COLO829 (cell line): ENCODE measurements around the gene GNG7.
A peak's percentile ranks its signal among the peaks of the same experiment; 100 is the strongest.
"Not testable (repeated sequence)": the region's sequence is repeated elsewhere in the genome, so short reads cannot be mapped to it uniquely, and the experiment has no call there.

Experiments used
- DNase-seq: peaks from one replicate; pipeline ENCODE4 v3.0.0; 2012; ENCODE audit warnings: low spot score

Gene GNG7

DNA sequence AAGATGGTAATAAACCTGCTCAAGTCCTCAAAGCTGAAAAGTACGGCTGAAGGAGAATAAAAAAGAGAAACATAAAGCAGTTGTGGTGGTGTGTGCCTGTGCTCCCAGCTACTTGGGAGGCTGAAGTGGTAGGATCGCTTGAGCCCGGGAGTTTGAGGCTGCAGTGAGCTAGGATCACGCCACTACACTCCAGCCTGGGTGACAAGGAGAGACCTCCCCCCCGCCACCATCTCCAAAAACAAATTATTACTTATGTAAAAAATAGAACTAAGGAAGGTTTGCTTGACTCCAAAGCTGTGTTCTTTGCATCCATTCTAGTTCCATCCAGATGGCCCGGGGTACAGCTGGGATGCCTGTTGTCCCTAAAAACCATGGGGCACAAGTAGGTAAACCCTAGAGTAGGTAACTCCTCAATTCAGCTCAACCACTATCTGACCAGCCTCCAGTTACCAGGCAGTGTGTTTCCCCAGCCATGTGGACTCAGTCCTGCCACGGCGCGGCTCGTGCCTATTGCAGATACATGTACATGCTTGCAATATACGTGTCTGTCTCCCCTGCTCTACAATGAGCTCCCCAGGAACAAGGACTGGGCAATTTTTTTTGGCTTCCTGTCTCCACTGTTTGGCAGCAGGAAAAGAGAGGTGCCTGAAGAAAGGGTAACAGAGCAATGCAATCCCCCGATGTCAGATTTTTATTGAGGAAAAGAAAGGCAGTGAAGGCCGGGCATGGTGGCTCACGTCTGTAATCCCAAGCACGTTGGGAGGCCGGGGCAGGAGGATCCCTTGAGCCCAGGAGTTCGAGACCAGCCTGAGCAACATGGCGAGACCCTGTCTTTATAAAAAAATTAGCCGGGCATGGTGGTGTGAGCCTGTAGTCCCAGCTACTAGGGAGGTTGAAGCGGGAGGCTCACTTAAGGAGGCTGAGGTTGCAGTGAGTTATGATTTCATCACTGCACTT lies 101.3 kb downstream of the GNG7 start:
- DNase-seq: no peak

DNA sequence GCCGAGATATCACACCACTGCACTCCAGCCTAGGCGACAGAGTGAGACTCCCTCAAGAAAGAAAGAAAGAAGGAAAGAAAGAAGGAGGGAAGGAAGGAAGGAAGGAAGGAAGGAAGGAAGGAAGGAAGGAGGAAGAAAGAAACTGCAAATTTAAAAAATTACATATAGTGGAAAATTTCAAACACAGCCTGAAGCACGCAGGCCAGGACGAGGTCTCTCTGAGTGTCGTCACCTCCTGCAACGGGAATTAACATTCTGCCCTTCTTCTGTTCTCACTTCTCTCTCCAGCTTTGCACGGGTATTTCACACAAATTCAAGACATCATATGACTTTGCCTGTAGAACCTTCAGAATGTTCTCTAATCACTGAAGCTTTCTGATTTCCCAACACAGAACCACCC lies 108.2 kb downstream of the GNG7 start:
- no peak for DNase-seq

GRCh38 chr19:2592824-2593223 lies 109.7 kb downstream of the GNG7 start:
- DNase-seq: no peak

- no peak for DNase-seq
Observed at GRCh38 chr19:2591537-2592291, 110.8 kb downstream of the GNG7 start.

DNA sequence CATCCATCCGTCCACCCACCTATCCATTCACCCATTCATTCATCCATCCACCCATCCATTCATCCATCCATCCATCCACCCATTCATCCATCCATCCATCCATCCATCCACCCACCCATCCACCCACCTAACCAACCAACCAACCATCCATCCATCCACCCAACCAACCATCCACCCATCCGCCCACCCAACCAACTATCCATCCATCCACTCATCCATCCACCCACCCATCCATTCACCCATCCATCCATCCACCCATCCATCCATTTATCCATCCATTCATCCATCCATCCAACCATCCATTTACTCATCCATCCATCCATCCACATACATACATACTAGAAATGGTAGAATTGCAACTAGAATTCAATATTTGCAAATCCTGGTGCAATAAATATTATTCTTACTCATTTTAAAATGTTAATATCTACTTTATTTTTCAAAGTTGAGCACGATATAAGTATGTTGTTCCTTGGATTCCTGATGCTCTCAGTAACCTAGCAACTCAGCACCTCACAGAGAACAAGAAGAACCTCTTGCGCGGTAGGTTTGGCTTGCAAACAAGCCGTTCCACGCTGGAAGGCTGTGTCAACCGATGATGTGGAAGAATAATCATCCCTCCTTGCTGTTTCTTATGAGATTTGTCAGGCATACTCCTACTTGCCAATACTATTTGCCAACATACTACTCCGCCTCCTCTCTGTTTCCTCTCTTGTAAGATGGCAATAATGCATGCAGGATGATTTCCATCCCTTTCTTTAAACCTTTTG lies 111.7 kb downstream of the GNG7 start:
- DNase-seq: no peak

DNA sequence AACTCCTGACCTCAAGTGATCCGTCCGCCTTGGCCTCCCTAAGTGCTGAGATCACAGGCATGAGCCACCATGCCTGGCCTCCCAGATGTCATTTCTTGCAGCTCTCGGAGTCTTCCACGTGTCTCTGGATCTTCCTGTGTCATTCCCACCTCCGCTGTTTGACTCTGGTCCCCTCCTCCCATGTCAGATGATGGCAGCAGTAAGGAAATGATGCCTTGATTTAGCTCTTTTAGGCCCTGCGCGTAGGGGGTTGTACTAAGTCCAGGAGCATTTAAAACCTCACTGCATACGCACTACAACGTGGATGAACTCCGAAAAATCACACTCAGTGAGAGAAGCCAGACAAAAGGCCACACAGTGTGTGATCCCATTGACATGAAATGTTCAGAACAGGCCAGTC lies 113.1 kb downstream of the GNG7 start:
- DNase-seq: no peak

GRCh38 chr19:2588081-2588777 lies 114.3 kb downstream of the GNG7 start:
- no peak for DNase-seq

GRCh38 chr19:2587001-2587719 lies 115.3 kb downstream of the GNG7 start:
- DNase-seq: no peak

DNA sequence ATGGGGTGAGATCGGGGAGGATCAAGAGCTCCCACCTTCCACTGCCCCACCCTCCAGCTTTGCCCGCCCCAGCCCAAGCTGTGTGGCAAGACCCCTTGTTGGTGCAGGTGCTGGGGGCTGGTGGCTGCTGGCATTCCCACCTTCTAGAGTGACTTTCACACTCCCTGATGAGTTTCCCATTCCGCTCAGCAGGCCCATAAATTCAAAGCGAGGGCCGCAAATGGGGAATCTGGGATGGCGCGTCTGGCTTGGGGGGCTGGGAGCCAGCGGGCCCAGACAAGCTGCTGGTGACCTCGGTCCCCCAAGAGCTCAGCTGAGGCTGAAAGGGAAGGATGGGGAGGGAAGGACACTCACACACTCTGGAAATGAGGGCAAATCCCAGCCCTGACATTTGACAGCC lies 116.3 kb downstream of the GNG7 start:
- no peak for DNase-seq

DNA sequence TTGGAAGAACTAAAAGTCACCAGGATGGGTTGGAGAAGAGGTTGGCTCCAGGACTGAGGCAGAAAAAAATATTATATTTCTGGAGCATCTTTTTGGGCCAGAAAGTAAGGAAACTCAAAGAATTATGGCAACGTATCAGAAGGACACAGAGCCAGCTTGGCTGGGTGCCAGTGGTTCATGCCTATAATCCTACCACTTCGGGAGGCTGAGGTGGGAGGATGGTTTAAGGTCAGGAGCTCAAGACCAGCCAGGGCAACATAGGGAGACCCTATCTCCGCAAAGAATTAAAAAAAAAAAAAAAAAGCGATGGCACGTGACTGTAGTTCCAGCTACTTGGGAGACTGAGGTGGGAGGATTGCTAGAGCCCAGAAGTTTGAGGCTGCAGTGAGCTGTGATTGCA lies 118.5 kb downstream of the GNG7 start:
- DNase-seq: no peak

DNA sequence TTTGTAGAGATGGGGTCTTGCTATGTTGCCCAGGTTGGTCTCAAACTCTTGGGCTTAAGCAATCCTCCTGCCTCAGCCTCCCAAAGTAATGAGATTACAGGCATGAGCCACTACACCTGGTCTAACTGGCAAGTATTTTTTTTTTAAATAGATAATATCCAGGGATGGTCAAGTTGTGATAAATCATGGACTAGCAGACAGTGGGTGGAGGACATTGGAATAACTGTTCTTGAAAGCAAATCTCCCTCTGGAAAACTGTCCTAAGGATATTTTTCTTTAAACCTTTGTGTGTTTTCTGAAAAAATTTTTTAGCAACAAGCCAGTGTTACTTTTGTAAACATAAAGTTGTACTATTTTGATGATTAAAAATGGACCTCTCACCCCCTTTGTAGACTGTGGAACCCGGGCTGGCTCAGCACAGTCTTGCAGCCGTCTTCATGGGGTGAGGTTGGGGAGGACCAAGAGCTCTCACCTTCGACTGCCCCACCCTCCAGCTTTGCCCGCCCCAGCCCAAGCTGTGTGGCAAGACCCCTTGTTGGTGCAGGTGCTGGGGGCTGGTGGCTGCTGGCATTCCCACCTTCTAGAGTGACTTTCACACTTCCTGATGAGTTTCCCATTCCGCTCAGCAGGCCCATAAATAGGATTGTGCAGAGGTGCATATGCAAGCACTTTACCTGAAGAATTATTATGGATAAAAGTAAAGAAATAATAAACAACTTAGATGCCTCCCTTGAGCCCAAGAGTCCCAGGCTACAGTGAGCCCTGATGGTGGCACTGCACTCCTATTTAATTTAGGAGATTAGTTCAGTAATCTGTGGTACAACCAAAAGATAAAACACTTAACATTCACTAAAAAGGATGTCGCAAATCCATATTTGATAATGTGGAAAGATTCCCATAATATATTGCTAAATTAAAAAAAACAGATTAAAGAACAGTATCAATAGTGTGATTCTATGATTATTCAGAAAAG lies 119.2 kb downstream of the GNG7 start:
- DNase-seq: no peak

- not testable (repeated sequence) for DNase-seq
Observed at GRCh38 chr19:2580396-2580795, 122.1 kb downstream of the GNG7 start.

DNA sequence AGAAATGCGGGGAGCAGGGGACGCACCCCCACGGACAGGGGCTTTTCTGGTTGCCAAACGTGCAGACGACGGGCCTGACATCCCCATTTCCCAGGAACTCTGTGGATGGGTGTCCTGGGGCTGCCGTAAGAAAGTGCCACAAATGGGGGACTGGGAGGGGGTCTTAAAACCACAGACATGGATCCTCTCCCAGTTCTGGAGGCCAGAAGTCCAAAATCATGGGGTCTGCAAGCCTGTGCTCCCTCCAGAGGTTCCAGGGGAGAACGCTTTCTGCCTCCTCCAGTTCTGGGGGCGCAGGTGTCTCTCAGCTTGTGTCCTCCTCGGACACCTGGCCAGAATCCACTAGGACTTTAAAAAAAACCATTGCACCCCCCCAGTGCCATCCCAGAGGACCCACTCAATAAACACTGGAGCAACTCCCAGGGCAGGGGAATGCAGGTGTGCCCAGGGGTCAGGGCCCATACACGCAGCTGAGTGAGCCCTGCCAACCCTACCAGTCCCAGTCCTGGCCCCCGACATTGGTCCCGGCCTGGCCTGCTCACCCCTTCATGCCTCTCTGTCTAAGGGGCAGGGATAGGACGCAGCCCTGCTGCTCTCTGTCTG lies 122.7 kb downstream of the GNG7 start:
- DNase-seq: no peak

GRCh38 chr19:2578901-2579677 lies 123.4 kb downstream of the GNG7 start:
- DNase-seq: peak; percentile 71

DNA sequence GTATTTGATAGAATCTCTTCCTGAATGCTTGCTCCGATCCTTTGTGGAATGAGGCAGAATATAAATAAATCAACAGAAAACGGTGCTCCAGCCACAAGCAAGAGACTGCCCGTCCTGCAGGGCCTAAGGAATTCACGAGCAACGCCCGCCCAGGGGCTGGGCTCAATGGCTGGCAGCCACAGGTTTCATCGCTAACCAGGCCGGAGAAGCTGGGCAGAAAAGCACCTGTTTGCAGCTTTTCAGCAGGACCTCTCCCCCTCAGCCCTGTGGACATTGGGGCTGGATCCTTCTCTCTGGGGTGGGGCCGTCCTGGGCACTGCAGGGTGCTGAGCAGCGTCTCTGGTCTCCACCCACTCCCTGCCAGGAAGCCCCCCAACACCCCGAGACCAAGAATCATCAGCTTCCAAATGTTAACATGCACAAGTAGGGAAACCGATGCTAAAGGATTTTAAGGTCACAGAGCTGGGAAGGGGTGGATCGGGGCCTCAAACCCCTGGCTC lies 124.1 kb downstream of the GNG7 start:
- DNase-seq: no peak

- DNase-seq: no peak
Observed at GRCh38 chr19:2577722-2578335, 124.7 kb downstream of the GNG7 start.

- DNase-seq: no peak
Observed at GRCh38 chr19:2575734-2576481, 126.6 kb downstream of the GNG7 start.
